IPS-18a (cell line): ENCODE measurements around the gene NUTM2A.
"Not testable (repeated sequence)": the region's sequence is repeated elsewhere in the genome, so short reads cannot be mapped to it uniquely, and the experiment has no call there.

ENCODE experiments used
- H3K27ac ChIP-seq: one replicate; pipeline ENCODE4 v1.5.1; 2013; ENCODE audit warnings: low read length
- H3K27me3 ChIP-seq: one replicate; pipeline ENCODE4 v1.6.1; 2013; ENCODE audit warnings: mild to moderate bottlenecking, low read length; ENCODE audit not compliant: control insufficient read depth, insufficient read depth
- H3K36me3 ChIP-seq: one replicate; pipeline ENCODE4 v1.6.1; 2013; ENCODE audit warnings: low read depth, low read length; ENCODE audit not compliant: control insufficient read depth
- H3K4me1 ChIP-seq: one replicate; pipeline ENCODE4 v1.6.1; 2013; ENCODE audit warnings: low read depth, low read length; ENCODE audit not compliant: control insufficient read depth
- H3K4me3 ChIP-seq: one replicate; pipeline ENCODE4 v1.5.1; 2013; ENCODE audit warnings: low read length
- H3K9ac ChIP-seq: one replicate; pipeline ENCODE4 v1.6.1; 2013; ENCODE audit warnings: mild to moderate bottlenecking, low read length, moderate library complexity
- H3K9me3 ChIP-seq: one replicate; pipeline ENCODE4 v1.6.1; 2013; ENCODE audit warnings: low read depth, low read length; ENCODE audit not compliant: control insufficient read depth

Gene NUTM2A, protein sequence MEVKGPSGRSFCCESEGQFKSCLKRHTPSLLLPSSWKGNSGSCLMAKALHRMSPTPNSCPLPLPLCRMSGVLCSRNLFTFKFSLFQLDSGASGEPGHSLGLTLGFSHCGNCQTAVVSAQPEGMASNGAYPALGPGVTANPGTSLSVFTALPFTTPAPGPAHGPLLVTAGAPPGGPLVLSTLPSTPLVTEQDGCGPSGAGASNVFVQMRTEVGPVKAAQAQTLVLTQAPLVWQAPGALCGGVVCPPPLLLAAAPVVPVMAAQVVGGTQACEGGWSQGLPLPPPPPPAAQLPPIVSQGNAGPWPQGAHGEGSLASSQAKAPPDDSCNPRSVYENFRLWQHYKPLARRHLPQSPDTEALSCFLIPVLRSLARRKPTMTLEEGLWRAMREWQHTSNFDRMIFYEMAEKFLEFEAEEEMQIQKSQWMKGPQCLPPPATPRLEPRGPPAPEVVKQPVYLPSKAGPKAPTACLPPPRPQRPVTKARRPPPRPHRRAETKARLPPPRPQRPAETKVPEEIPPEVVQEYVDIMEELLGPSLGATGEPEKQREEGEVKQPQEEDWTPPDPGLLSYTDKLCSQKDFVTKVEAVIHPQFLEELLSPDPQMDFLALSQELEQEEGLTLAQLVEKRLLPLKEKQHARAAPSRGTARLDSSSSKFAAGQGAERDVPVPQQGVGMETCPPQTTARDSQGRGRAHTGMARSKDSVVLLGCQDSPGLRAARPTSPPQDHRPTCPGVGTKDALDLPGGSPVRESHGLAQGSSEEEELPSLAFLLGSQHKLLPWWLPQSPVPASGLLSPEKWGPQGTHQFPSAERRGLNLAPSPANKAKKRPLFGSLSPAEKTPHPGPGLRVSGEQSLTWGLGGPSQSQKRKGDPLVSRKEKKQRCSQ

DNA sequence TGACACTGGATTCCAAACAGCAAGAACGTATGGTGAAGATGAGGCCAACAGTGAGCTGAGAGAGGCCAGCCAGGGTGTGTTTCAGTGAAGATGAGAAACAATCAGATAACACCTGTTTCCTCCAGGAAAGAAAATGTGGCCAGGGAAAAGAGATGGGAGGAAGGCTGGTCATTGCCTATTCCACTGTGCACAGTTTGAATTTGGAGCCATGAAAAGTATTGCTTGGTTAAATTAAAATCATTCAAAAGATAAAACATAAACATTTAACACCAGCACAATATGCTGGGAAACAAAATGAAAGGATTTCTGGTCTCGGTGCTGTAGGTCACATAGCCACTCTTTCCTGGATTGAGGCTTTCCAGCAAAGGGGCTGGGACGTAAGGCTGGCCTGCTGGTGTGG lies at the start of gene NUTM2A:
Gene NUTM2A, plus strand, starts transcription at position 301 of the 400 bp plus-strand sequence. CDS start 383 bp downstream, outside the sequence.
- not testable (repeated sequence) for H3K27ac ChIP-seq, H3K36me3 ChIP-seq, H3K9me3 ChIP-seq, H3K9ac ChIP-seq, H3K4me3 ChIP-seq, H3K27me3 ChIP-seq, H3K4me1 ChIP-seq

- not testable (repeated sequence) for H3K36me3 ChIP-seq, H3K27me3 ChIP-seq, H3K9me3 ChIP-seq, H3K4me1 ChIP-seq, H3K4me3 ChIP-seq, H3K9ac ChIP-seq, H3K27ac ChIP-seq
Observed at GRCh38 chr10:87177587-87177986, 47.7 kb upstream of the NUTM2A start.

GRCh38 chr10:87184421-87184820 lies 40.8 kb upstream of the NUTM2A start:
- H3K4me3 ChIP-seq, H3K27me3 ChIP-seq, H3K9ac ChIP-seq, H3K27ac ChIP-seq, H3K4me1 ChIP-seq, H3K9me3 ChIP-seq, H3K36me3 ChIP-seq: not testable (repeated sequence)

- H3K4me3 ChIP-seq, H3K4me1 ChIP-seq, H3K9me3 ChIP-seq, H3K27me3 ChIP-seq, H3K9ac ChIP-seq, H3K27ac ChIP-seq, H3K36me3 ChIP-seq: not testable (repeated sequence)
Observed at GRCh38 chr10:87186016-87186415, 39.2 kb upstream of the NUTM2A start.

GRCh38 chr10:87187573-87187972 lies 37.7 kb upstream of the NUTM2A start:
- H3K36me3 ChIP-seq, H3K9ac ChIP-seq, H3K27ac ChIP-seq, H3K4me3 ChIP-seq, H3K27me3 ChIP-seq, H3K9me3 ChIP-seq, H3K4me1 ChIP-seq: not testable (repeated sequence)

DNA sequence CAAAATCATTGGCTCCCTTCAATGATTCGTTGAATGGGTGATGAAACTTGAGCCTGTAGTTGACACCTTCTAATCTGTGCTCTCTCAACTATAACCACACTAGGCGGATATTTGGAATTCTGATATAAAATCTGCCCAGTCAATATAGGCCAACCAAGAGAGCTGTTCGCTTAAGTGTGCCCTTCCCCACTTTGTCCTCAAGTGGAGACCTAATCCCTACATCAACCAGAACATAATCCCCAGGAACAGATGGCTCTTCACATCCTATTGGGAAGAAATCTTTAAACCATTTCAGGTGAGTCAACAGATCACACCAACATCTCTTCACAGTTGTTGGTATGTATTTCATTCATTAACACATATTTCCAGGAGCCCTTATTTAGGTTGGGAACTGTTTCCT lies 33.4 kb upstream of the NUTM2A start:
- not testable (repeated sequence) for H3K4me1 ChIP-seq, H3K4me3 ChIP-seq, H3K9me3 ChIP-seq, H3K27me3 ChIP-seq, H3K9ac ChIP-seq, H3K27ac ChIP-seq, H3K36me3 ChIP-seq

DNA sequence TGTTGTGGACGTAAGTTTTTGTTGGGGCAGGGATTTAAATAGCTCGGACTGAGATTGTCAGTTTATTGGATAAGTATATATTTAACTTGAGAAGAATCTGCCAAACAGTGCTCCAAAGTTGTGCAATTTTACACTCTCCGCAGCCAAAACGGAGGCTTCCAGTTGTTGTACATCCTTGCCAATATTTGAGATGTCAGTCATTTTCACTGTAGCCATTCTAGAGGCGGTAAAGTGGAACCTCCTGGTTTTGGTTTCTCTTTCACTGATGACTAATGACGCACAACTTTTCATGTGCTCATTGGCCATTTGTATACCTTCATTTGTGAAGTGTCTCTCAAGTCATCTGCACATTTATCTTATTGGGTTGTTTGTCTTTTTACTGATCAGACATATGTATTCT lies 24.3 kb upstream of the NUTM2A start:
- H3K27me3 ChIP-seq, H3K4me3 ChIP-seq, H3K9ac ChIP-seq, H3K36me3 ChIP-seq, H3K27ac ChIP-seq, H3K9me3 ChIP-seq, H3K4me1 ChIP-seq: not testable (repeated sequence)

- not testable (repeated sequence) for H3K36me3 ChIP-seq, H3K4me3 ChIP-seq, H3K27me3 ChIP-seq, H3K27ac ChIP-seq, H3K9ac ChIP-seq, H3K9me3 ChIP-seq, H3K4me1 ChIP-seq
Observed at GRCh38 chr10:87204801-87205200, 20.4 kb upstream of the NUTM2A start.

- H3K9ac ChIP-seq, H3K9me3 ChIP-seq, H3K4me3 ChIP-seq, H3K4me1 ChIP-seq, H3K27me3 ChIP-seq, H3K36me3 ChIP-seq, H3K27ac ChIP-seq: not testable (repeated sequence)
Observed at GRCh38 chr10:87206922-87207321, 18.3 kb upstream of the NUTM2A start.

DNA sequence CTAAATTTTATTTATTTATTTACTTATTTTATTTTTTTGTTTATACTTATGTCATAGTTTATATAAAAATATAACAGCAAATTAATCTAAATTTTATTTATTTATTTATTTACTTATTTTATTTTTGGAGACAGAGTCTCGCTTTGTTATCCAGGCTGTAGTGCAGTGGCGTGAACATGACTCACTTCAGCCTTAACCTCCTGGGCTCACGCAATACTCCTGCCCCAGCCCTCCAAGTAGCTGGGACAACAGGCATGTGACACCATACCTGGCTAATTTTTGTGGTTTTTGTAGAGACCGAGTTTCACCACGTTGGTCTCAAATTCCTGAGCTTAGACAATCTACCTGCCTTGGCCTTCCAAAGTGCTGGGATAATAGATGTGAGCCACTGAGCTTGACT lies 14.9 kb upstream of the NUTM2A start:
- not testable (repeated sequence) for H3K4me3 ChIP-seq, H3K36me3 ChIP-seq, H3K27me3 ChIP-seq, H3K9ac ChIP-seq, H3K4me1 ChIP-seq, H3K9me3 ChIP-seq, H3K27ac ChIP-seq

DNA sequence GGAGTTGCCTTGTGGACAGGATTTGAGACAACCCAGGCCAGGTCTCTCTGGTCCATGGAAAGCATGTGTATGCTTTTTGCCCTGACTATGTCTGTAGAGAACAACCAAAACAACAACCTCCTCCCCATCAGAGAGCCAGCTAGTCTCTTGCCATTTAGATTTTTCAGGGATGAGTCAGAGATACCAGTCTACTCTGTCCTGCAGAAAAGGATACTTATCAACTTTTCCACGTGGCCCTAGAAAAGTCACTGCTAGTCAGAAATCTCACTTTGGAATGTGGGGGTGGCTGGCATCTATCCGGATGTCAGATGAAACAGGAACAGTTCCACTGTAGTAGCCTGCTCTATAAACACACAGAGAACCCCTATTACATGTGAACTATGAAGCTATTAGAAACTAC lies 13.4 kb upstream of the NUTM2A start:
- H3K9ac ChIP-seq, H3K27ac ChIP-seq, H3K4me3 ChIP-seq, H3K9me3 ChIP-seq, H3K4me1 ChIP-seq, H3K36me3 ChIP-seq, H3K27me3 ChIP-seq: not testable (repeated sequence)
